ENCODE data around the gene MON1A. TPM values are rescaled to one million over a fixed set of nuclear protein-coding genes. Genes with fewer than 3 reads are reported as not detected.

The MON1A gene, protein sequence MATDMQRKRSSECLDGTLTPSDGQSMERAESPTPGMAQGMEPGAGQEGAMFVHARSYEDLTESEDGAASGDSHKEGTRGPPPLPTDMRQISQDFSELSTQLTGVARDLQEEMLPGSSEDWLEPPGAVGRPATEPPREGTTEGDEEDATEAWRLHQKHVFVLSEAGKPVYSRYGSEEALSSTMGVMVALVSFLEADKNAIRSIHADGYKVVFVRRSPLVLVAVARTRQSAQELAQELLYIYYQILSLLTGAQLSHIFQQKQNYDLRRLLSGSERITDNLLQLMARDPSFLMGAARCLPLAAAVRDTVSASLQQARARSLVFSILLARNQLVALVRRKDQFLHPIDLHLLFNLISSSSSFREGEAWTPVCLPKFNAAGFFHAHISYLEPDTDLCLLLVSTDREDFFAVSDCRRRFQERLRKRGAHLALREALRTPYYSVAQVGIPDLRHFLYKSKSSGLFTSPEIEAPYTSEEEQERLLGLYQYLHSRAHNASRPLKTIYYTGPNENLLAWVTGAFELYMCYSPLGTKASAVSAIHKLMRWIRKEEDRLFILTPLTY
- polyA plus RNA-seq (2013, experiment 1 of 2), result 8.7 TPM
- polyA plus RNA-seq (2013, experiment 2 of 2), result 6.2 TPM

DNA sequence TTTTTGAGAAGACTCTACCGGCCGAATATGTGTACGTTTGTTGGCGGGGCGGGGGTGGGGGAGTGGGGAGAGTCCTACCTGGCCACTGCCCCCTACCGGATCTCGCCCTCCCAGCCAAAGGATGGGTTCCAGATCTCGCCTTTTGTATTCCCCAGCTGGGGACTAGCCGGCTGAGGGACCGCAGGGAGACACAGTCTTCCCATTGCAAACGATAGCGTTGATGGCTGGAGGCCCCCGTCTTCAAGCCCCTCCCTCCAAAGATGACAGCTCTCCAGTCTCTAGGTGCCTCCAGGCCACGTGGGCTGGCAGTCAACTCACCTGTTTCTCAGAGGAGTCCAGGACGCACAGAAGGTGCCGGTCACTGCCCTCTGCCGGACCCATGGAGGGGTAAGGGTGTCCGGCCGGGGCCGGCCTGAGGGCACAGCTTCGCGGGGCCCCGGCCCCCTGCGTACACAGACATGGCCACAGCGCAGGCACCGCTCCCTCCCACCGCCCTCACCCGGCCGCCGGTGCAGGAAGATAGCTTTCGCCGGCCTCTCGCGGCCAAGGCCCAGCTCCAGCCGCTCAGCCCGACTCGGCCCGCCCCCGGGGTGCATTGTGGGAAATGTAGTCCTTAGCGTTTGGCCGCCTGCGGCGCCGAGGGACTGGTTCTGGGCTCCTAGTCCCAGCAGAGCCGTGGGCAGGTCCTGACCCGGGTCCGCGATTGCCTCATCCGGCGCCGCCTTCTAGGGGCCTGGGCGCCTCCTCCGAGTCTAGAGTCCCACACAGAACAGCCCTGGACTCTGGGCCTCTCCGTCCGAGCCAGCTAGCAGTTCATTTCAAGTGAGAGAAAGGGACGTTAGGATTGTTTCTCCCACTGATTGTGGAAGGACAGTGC is at the start of gene MON1A:
Gene MON1A (minus strand): TSS at position 521 of the 877 bp plus-strand sequence. CDS start 16,465 bp downstream, outside the sequence.
- H3K36me3 ChIP-seq (ENCODE audit: insufficient read depth, low read length), result no peaks in the 10 kb centered on the region
- H3K27me3 ChIP-seq (ENCODE audit: insufficient read depth, low read length), result no peaks in the 10 kb centered on the region
- peaks cover 16% of the 10 kb centered on the region for H3K4me1 ChIP-seq (ENCODE audit: insufficient read depth, low read length)
- H3K4me3 ChIP-seq (ENCODE audit: low read length), result peak within 1 kb of the TSS; percentile 89
- no peaks in the 10 kb centered on the region for H3K9me3 ChIP-seq (ENCODE audit: insufficient read depth, low read depth, low read length)
- peak within 1 kb of the TSS; percentile 57 for H3K9ac ChIP-seq (ENCODE audit: low read depth, low read length)
- 2% methylated on average over 56 of the region's 56 CpGs for WGBS
- H3K27ac ChIP-seq (ENCODE audit: low read depth, low read length), result peak within 1 kb of the TSS; percentile 78

DNA sequence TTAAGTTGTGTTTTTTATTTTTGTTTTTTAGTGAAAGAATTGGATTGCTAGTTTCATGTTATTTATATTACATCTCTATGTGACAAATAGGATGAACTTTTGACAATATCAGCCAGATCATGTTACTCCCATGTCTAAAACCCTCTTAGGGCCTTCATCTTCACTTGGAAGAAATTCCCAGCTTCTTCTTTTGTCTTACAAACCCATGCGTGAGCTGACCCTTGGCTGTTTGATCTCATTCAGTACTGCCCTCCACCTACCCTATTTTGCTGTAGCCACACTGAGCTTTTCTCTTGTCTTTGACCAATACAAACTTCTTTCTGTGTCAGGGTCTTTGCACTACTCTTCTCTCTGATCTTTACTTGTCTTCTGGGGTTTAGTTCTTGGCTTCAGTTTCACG is 47.3 kb upstream of the MON1A start:
- Histone ChIP-seq H3K9ac (ENCODE audit: low read depth, low read length) (no peak overlapping the region), H3K9me3 (ENCODE audit: insufficient read depth, low read depth, low read length) (no peaks in the 10 kb centered on the region), H3K27ac (ENCODE audit: low read depth, low read length) (no peak overlapping the region), H3K4me3 (ENCODE audit: low read length) (no peak overlapping the region), H3K4me1 (ENCODE audit: insufficient read depth, low read length) (peaks cover 9% of the 10 kb centered on the region; the same call in 1 of the 2 replicates), H3K36me3 (ENCODE audit: insufficient read depth, low read length) (peaks cover 49% of the 10 kb centered on the region), H3K27me3 (ENCODE audit: insufficient read depth, low read length) (no peaks in the 10 kb centered on the region)
- 83% methylated on average over 2 of the region's 2 CpGs for WGBS

DNA sequence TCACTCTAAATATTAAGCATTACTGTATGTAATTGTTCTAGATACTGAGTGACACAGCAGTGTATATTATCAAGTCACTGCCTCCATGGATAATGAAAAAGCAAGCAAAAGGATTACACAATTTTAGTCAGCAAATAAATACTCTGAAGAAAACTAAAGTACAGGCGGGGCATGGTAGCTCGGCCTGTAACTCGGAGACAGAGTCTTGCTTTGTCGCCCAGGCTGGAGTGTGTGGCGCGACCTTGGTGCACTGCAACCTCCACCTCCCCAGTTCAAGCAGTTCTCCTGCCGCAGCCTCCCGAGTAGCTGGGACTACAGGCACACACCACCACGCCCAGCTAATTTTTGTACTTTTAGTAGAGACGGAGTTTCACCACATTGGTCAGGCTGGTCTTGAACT is 43.0 kb upstream of the MON1A start:
- 96% methylated on average over 10 of the region's 10 CpGs for WGBS
- H3K27ac ChIP-seq (ENCODE audit: low read depth, low read length), result no peak overlapping the region

DNA sequence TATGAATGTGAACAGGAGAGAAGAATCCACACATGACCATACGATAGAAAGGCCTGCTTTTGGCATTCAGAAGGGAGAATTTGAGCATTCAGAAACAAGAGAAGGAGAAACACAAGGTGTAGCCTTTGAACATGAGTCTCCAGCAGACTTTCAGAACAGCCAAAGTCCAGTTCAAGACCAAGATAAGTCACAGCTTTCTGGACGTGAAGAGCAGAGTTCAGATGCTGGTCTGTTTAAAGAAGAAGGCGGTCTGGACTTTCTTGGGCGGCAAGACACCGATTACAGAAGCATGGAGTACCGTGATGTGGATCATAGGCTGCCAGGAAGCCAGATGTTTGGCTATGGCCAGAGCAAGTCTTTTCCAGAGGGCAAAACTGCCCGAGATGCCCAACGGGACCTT is 38.7 kb upstream of the MON1A start:
- peaks cover 44% of the 10 kb centered on the region for H3K36me3 ChIP-seq (ENCODE audit: insufficient read depth, low read length)
- H3K9me3 ChIP-seq (ENCODE audit: insufficient read depth, low read depth, low read length), result no peaks in the 10 kb centered on the region
- no peaks in the 10 kb centered on the region for H3K27me3 ChIP-seq (ENCODE audit: insufficient read depth, low read length)
- no peak overlapping the region for H3K4me3 ChIP-seq (ENCODE audit: low read length)
- no peak overlapping the region for H3K9ac ChIP-seq (ENCODE audit: low read depth, low read length)
- H3K4me1 ChIP-seq (ENCODE audit: insufficient read depth, low read length), result no peaks in the 10 kb centered on the region
- WGBS, result 95% methylated on average over 8 of the region's 8 CpGs
- H3K27ac ChIP-seq (ENCODE audit: low read depth, low read length), result no peak overlapping the region

More for the DNA sequence above, 43.0 kb upstream of the MON1A start:
- H3K36me3 ChIP-seq (ENCODE audit: insufficient read depth, low read length), result peaks cover 46% of the 10 kb centered on the region
- H3K4me1 ChIP-seq (ENCODE audit: insufficient read depth, low read length), result peaks cover 9% of the 10 kb centered on the region; the same call in 1 of the 2 replicates
- no peaks in the 10 kb centered on the region for H3K9me3 ChIP-seq (ENCODE audit: insufficient read depth, low read depth, low read length)
- no peaks in the 10 kb centered on the region for H3K27me3 ChIP-seq (ENCODE audit: insufficient read depth, low read length)
- H3K9ac ChIP-seq (ENCODE audit: low read depth, low read length), result no peak overlapping the region
- H3K4me3 ChIP-seq (ENCODE audit: low read length), result no peak overlapping the region

DNA sequence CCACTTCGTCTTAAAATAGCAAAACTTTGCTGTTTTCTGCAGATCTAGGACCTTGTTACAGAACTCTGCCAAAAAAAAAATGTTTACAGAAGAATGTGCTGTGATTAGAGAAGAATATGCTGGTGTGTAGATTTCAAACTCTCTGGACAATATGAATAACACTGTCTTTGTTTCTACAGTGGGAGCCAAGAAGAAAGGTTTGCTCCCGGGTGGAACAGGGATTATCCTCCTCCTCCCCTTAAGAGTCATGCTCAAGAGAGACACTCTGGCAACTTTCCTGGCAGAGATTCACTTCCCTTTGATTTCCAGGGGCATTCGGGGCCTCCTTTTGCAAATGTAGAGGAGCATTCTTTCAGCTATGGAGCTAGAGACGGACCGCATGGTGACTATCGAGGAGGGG is 37.7 kb upstream of the MON1A start:
- Histone ChIP-seq H3K4me3 (ENCODE audit: low read length) (no peak overlapping the region), H3K36me3 (ENCODE audit: insufficient read depth, low read length) (peaks cover 41% of the 10 kb centered on the region), H3K27ac (ENCODE audit: low read depth, low read length) (no peak overlapping the region), H3K4me1 (ENCODE audit: insufficient read depth, low read length) (no peaks in the 10 kb centered on the region), H3K27me3 (ENCODE audit: insufficient read depth, low read length) (no peaks in the 10 kb centered on the region), H3K9ac (ENCODE audit: low read depth, low read length) (no peak overlapping the region), H3K9me3 (ENCODE audit: insufficient read depth, low read depth, low read length) (no peaks in the 10 kb centered on the region)
- 93% methylated on average over 6 of the region's 6 CpGs for WGBS

DNA sequence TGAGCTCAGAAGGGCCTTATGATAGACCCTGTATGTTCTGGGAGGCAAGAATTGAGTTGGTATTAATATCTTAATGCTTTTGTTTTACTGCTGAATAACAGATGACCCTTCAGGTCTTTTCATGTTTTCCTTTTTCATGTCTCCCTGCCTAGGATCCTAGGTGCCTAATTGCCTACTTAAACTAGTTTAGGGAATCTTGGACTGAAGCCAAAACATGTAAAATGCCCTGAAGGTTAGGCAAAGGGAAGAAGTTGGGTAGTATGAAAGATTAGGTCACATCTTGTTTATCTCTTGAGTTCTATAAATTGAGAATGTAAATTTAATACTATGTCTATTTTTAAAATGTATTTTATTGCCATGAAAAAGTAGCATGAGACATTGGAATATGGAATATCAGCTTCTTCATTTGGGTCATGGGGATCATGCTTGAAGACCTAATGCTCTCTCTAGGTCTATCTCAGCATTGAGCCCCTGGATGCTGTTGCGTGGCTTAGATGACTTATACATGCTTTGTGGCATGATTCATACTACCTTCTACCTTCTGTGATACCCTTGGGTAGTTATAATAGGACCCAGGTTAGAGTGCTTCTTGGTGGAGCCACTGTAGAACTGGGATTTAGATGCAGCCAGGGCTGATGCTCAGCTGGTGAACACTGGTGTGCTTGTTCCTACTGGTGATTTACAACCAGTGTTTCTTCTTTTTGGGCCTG is 36.8 kb upstream of the MON1A start:
- H3K27me3 ChIP-seq (ENCODE audit: insufficient read depth, low read length), result no peaks in the 10 kb centered on the region
- no peak overlapping the region for H3K9ac ChIP-seq (ENCODE audit: low read depth, low read length)
- 86% methylated on average over 1 of the region's 1 CpG for WGBS
- H3K4me3 ChIP-seq (ENCODE audit: low read length), result no peak overlapping the region
- peaks cover 33% of the 10 kb centered on the region for H3K36me3 ChIP-seq (ENCODE audit: insufficient read depth, low read length)
- no peaks in the 10 kb centered on the region for H3K4me1 ChIP-seq (ENCODE audit: insufficient read depth, low read length)
- no peak overlapping the region for H3K27ac ChIP-seq (ENCODE audit: low read depth, low read length)
- H3K9me3 ChIP-seq (ENCODE audit: insufficient read depth, low read depth, low read length), result no peaks in the 10 kb centered on the region

DNA sequence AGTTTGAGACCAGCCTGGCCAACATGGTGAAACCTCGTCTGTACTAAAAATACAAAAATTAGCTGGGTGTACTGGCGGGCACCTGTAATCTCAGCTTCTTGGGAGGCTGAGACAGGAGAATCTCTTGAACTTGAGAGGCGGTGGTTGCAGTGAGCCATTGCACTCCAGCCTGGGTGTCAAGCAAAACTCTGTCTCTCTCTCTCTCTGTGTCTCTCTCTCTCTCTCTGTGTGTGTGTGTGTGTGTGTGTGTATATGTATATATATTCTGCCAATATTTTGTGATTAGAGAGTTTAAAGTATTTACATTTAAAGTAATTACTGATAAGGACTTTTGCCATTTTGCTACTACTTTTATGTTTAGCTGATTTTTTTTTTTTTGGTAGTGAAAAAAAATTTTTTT is 26.0 kb upstream of the MON1A start:
- H3K9ac ChIP-seq (ENCODE audit: low read depth, low read length), result no peak overlapping the region
- no peaks in the 10 kb centered on the region for H3K9me3 ChIP-seq (ENCODE audit: insufficient read depth, low read depth, low read length)
- no peak overlapping the region for H3K27ac ChIP-seq (ENCODE audit: low read depth, low read length)
- H3K36me3 ChIP-seq (ENCODE audit: insufficient read depth, low read length), result no peaks in the 10 kb centered on the region
- H3K27me3 ChIP-seq (ENCODE audit: insufficient read depth, low read length), result no peaks in the 10 kb centered on the region
- no peaks in the 10 kb centered on the region for H3K4me1 ChIP-seq (ENCODE audit: insufficient read depth, low read length)
- whole genome bisulfite sequencing, result 95% methylated on average over 3 of the region's 3 CpGs
- no peak overlapping the region for H3K4me3 ChIP-seq (ENCODE audit: low read length)

DNA sequence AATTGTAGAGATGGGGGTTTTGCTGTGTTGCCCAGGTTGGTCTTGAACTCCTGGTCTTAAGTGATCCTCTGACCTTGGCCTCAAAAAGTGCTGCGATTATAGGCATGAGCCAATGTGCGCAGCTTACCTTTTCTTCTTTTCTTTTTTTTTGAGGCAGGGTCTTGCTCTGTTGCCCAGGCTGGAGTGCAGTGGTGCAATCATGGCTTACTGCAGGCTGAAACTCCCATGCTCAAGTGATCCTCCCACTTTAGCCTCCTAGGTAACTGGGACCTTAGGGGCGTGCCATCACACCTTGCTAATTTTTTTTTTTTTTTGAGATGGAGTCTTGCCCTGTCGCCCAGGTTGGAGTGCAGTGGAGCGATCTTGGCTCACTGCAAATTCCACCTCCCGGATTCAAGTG is 23.3 kb upstream of the MON1A start:
- Histone ChIP-seq H3K9ac (ENCODE audit: low read depth, low read length) (no peak overlapping the region), H3K4me1 (ENCODE audit: insufficient read depth, low read length) (no peaks in the 10 kb centered on the region), H3K27ac (ENCODE audit: low read depth, low read length) (no peak overlapping the region), H3K27me3 (ENCODE audit: insufficient read depth, low read length) (no peaks in the 10 kb centered on the region), H3K4me3 (ENCODE audit: low read length) (no peak overlapping the region), H3K36me3 (ENCODE audit: insufficient read depth, low read length) (no peaks in the 10 kb centered on the region), H3K9me3 (ENCODE audit: insufficient read depth, low read depth, low read length) (no peaks in the 10 kb centered on the region)
- 95% methylated on average over 6 of the region's 6 CpGs for whole genome bisulfite sequencing

DNA sequence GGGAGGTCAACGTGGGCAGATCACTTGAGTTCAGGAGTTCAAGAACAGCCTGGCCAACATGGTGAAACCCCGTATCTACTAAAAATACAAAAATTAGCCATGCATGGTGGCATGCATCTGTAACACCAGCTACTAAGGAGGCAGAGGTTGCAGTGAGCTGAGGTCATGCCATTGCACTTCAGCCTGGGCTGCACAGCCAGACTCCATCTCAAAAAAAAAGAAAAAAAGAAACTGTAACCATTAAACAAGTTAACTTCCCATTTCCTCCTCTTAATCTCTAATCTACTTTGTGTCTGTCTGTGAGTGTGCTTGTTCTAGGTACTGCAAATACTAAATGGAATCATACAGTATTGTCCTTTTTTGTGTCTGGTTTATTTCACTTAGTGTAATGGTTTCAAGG is 13.0 kb upstream of the MON1A start:
- H3K9me3 ChIP-seq (ENCODE audit: insufficient read depth, low read depth, low read length), result no peaks in the 10 kb centered on the region
- H3K27ac ChIP-seq (ENCODE audit: low read depth, low read length), result no peak overlapping the region
- H3K9ac ChIP-seq (ENCODE audit: low read depth, low read length), result no peak overlapping the region
- H3K36me3 ChIP-seq (ENCODE audit: insufficient read depth, low read length), result peaks cover 9% of the 10 kb centered on the region; the same call in 1 of the 2 replicates
- no peaks in the 10 kb centered on the region for H3K4me1 ChIP-seq (ENCODE audit: insufficient read depth, low read length)
- H3K4me3 ChIP-seq (ENCODE audit: low read length), result no peak overlapping the region
- H3K27me3 ChIP-seq (ENCODE audit: insufficient read depth, low read length), result no peaks in the 10 kb centered on the region
- WGBS, result 99% methylated on average over 2 of the region's 2 CpGs

DNA sequence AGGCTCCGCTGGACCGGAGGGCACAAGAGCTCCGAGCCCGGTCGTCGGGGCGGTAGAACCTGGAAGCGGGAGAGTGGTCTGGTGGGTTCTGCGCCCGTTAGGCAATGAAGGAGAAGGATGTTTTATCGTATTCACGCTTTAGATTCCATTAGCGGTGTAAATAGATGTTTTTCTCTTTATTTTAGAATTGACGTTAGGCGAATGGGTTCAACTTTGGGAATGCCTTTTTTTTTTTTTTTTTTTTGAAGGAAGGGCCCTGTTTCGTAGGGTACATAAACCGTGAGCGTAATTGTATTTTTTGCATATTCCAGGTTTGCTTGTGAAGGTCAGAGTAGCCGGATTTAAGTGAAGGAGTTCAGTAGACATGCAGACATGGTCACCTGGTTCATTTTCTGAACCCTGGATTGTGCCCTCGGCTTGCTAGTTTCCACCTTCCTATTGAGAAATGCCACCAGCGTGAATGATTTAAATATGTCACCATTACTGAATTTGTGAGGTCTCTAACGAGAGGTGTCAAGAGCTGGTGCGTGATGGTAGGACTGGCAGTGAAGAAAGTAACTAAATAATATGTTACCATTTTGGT is 11.1 kb upstream of the MON1A start:
- WGBS, result 13% methylated on average over 23 of the region's 23 CpGs
- H3K36me3 ChIP-seq (ENCODE audit: insufficient read depth, low read length), result peaks cover 7% of the 10 kb centered on the region; the same call in 1 of the 2 replicates
- peak overlapping the region; percentile 97 for H3K27ac ChIP-seq (ENCODE audit: low read depth, low read length)
- no peaks in the 10 kb centered on the region for H3K4me1 ChIP-seq (ENCODE audit: insufficient read depth, low read length)
- no peaks in the 10 kb centered on the region for H3K9me3 ChIP-seq (ENCODE audit: insufficient read depth, low read depth, low read length)
- no peaks in the 10 kb centered on the region for H3K27me3 ChIP-seq (ENCODE audit: insufficient read depth, low read length)
- peak overlapping the region; percentile 92 for H3K9ac ChIP-seq (ENCODE audit: low read depth, low read length)
- peak overlapping the region; percentile 97 for H3K4me3 ChIP-seq (ENCODE audit: low read length)
